Large intestine (tissue), 3 donors: ENCODE results near the gene DAB2IP. TPM values are rescaled to one million over a fixed set of nuclear protein-coding genes. Genes with fewer than 3 reads are reported as not detected.
"Not testable (repeated sequence)": the region's sequence is repeated elsewhere in the genome, so short reads cannot be mapped to it uniquely, and the experiment has no call there.

Experiments
- DNase-seq, 2 donors: peaks; one replicate each; pipeline versions ENCODE4 v3.0.0 to v3.0.0-alpha.2; 2013
- H3K27ac ChIP-seq: one replicate; pipeline ENCODE4 v1.5.1; 2013; ENCODE audit warnings: low read length
- H3K27me3 ChIP-seq: 2 replicates; pipeline ENCODE4 v1.6.1; 2013; ENCODE audit warnings: low read length; ENCODE audit not compliant: control insufficient read depth, insufficient read depth
- H3K36me3 ChIP-seq: 2 replicates; pipeline ENCODE4 v1.6.1; 2013; ENCODE audit warnings: low read length; ENCODE audit not compliant: control insufficient read depth, insufficient read depth
- H3K4me1 ChIP-seq: one replicate; pipeline ENCODE4 v1.6.1; 2013; ENCODE audit warnings: low read length; ENCODE audit not compliant: control insufficient read depth, insufficient read depth
- H3K4me3 ChIP-seq: one replicate; pipeline ENCODE4 v1.5.1; 2013; ENCODE audit warnings: low read length
- H3K9me3 ChIP-seq: one replicate; pipeline ENCODE4 v1.6.1; 2013; ENCODE audit warnings: mild to moderate bottlenecking, low read depth, low read length, moderate library complexity; ENCODE audit not compliant: control insufficient read depth
- WGBS: methylation state at CpG from one replicate; pipeline ENCODE4 v1.1.5; 2013; ENCODE audit warnings: low lambda C conversion rate; ENCODE audit not compliant: insufficient coverage; 5-methylcytosine and 5-hydroxymethylcytosine counted together
- polyA plus RNA-seq: library from polyadenylated mRNA; unstranded; fragments of 120-200 nt; gene quantifications from one replicate; pipeline ENCODE4 v1.2.1, GENCODE V29; 2013

DAB2IP gene
- polyA plus RNA-seq, 1 donor, result 33.0 TPM

DNA sequence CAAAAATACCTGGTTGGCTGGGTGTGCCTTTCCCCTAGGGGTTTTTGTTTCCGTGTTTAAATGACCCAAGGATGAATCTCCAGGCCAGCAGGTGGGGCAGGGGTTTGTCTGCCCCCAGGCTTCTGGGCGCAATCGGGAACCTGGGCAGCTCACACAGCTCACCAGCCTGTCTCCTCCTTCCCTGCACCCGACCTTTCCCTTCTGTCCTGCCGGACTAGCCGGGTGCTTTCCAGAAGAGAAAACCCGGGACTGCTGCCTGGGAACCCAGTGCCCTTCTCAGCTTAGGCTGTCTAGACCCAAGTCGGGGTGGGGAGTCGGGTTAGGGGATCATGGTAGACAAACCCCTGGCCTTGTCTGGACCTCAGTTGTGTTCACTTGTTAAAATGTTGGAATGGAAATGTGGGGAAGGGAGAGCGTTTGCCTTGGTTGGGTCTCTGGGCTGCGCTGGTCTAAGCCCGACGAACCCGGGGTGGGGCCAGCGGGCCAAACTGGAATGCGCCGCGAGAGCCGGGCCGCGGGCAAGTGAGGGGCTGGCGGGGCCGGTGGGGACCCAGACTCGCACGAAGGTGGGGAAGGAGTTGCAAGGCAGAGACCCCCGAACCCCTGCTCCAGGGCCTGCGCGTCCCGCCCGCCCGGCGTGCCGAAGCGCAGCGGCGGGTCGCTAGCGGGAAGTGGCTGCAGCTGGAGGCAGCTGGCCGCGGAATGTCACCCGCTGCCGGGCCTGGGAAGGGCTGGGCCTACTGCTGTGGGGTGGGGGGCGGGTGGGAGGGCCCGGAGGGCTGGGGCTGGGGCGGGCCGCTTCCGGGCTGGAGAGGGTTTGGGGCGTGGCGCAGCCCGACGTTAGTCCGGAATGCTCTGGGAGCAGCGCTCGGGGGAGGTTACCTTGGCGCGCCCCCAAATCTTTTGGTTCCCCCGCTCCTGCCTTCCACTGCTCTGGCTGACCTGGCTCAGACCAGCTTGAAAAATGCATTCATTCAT is 84.6 kb downstream of the DAB2IP start:
- peaks cover 41% of the 10 kb centered on the region for H3K4me1 ChIP-seq

DNA sequence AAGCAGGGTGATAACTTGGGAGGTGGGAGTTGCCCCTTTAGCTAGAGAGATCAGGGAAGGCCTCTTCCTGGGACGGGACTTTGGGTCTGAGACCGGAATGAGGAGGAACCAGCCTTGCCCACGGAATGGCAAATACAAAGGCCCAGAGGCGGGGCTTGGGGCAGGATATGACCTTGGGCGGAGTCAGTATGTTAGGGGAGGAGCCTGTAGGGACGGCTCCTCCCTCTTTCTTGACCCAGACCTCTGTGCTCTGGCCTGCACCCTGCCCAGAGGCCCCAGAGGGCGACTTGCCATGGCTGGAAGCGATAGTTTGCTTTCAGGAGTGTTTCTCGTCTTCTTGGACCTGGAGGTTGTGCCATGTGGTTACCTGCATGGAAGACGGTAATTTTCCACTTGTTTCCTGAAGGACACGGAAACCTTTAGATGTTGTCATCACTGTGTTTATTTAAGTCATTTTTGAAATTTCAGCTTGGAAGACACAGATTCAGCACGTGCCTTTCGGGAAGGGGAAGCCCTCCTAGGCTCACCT is 85.6 kb downstream of the DAB2IP start:
- Histone ChIP-seq H3K4me1 (peaks cover 45% of the 10 kb centered on the region), H3K4me3 (peak overlapping the region; percentile 45), H3K9me3 (no peaks in the 10 kb centered on the region), H3K36me3 (no peaks in the 10 kb centered on the region), H3K27ac (peak overlapping the region; percentile 87), H3K27me3 (no peaks in the 10 kb centered on the region)
- no CpG with 5 or more reads among the region's 13 CpGs for WGBS
- DNase-seq, result peak; percentile 84 to 88

More for the DNA sequence above, 84.6 kb downstream of the DAB2IP start:
- no peaks in the 10 kb centered on the region for H3K27me3 ChIP-seq
- no peaks in the 10 kb centered on the region for H3K36me3 ChIP-seq
- peak overlapping the region; percentile 87 for H3K27ac ChIP-seq
- H3K4me3 ChIP-seq, result peak overlapping the region; percentile 46
- no peaks in the 10 kb centered on the region for H3K9me3 ChIP-seq
- WGBS, result no CpG with 5 or more reads among the region's 57 CpGs
- DNase-seq, result peak; percentile 71 to 80

DNA sequence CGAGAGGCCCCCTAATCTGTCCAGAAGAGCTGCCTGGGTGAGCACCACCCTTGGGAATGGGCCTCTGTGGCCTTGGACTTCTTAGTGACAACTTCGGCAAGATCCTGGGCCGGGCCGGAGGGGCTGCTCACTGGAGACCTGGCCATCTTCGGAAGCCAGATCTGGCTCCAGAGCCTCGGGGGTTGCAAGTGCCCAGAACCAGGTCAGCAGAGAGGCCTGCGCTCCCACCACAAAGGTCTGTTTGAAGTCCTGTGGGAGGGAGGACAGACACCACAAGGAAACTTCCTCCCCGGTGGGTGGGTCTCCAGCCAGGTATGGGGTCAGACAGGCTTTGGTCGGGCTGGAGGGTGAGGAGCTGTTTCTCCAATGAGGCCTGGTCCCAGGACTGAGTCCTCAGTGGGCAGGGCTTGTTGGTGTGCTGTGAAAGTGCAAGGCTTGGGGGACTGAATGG is 86.1 kb downstream of the DAB2IP start:
- Histone ChIP-seq H3K36me3 (no peaks in the 10 kb centered on the region), H3K27me3 (no peaks in the 10 kb centered on the region), H3K9me3 (no peaks in the 10 kb centered on the region), H3K4me3 (peak overlapping the region; percentile 45), H3K27ac (peak overlapping the region; percentile 87), H3K4me1 (peaks cover 45% of the 10 kb centered on the region)
- WGBS, result no CpG with 5 or more reads among the region's 9 CpGs
- DNase-seq, result no peak

DNA sequence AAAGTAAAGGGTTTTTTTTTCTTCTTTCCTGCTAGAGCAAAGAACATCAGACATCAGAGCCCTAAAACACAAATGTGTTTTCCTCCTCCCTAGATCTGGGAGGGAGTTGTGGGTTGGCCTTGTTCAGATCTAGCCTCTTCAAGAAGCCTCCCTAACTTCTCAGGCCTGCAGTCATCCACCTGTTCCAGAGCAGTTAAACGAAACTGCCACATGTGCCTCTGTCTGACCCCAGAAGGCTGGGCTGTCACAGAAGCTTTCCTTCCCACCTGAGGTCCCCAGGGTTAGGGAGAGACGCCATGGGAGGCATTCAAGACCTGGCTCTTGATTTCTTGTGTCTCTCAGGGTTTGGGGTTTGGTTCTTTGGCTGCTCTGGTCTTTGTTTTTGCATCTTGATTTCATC is 87.0 kb downstream of the DAB2IP start:
- Histone ChIP-seq H3K9me3 (no peaks in the 10 kb centered on the region), H3K36me3 (no peaks in the 10 kb centered on the region), H3K27me3 (no peaks in the 10 kb centered on the region), H3K27ac (peak overlapping the region; percentile 87), H3K4me1 (peaks cover 51% of the 10 kb centered on the region), H3K4me3 (peak overlapping the region; percentile 45)
- DNase-seq, result no peak
- WGBS, result no CpG with 5 or more reads among the region's 2 CpGs

DNA sequence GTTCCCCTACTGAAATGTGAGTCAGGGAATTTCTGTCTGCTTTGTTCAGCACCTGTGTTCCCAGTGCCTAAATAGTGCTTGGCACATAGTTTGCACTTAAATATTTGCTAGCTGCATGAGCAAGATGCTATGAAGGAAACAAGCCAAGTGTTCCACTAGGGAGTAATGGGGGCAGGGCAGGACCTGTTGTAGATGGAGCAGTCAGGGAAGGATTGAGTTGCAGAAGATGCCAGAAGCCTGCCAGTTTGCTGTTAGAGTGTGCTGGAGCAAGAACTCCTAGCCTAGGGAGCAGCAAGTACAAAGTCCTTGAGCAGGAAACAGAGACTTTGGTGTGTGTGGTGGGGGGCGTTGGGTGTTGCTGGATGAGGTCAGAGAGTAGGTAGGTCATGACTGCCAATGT is 87.5 kb downstream of the DAB2IP start:
- peak overlapping the region; percentile 45 for H3K4me3 ChIP-seq
- H3K9me3 ChIP-seq, result no peaks in the 10 kb centered on the region
- H3K36me3 ChIP-seq, result no peaks in the 10 kb centered on the region
- H3K27me3 ChIP-seq, result no peaks in the 10 kb centered on the region
- WGBS, result no CpG with 5 or more reads among the region's 1 CpG
- DNase-seq, result peak in 1 of 2 donors; percentile 64
- peak overlapping the region; percentile 87 for H3K27ac ChIP-seq
- peaks cover 51% of the 10 kb centered on the region for H3K4me1 ChIP-seq

GRCh38 chr9:121739971-121740370 is 88.5 kb downstream of the DAB2IP start:
- no CpG with 5 or more reads among the region's 7 CpGs for WGBS
- DNase-seq, result no peak
- H3K4me3 ChIP-seq, result no peak overlapping the region

GRCh38 chr9:121741228-121741918 is 89.9 kb downstream of the DAB2IP start:
- Histone ChIP-seq H3K36me3 (peaks cover 3% of the 10 kb centered on the region), H3K27ac (no peak overlapping the region), H3K9me3 (no peaks in the 10 kb centered on the region), H3K27me3 (no peaks in the 10 kb centered on the region), H3K4me1 (peaks cover 56% of the 10 kb centered on the region), H3K4me3 (no peak overlapping the region)
- no peak for DNase-seq
- 83% methylated on average over 1 of the region's 10 CpGs for WGBS

More at GRCh38 chr9:121739971-121740370, 88.5 kb downstream of the DAB2IP start:
- Histone ChIP-seq H3K27me3 (no peaks in the 10 kb centered on the region), H3K9me3 (no peaks in the 10 kb centered on the region), H3K36me3 (peaks cover 2% of the 10 kb centered on the region), H3K27ac (peak overlapping the region; percentile 87), H3K4me1 (peaks cover 61% of the 10 kb centered on the region)

DNA sequence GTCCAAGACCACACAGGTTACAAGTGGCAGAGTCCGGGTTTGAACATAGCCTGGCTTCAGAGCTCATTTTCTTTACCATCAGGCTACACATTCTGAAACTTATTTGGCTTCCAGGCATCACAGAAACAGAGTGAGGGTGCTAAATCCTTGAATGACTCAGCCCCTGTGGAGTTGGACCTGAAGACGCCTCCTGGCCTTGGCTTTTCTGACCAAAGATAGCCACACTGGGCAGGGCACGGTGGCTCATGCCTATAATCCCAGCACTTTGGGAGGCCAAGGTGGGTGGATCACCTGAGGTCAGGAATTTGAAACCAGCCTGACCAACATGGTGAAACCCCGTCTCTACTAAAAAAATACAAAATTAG is 90.5 kb downstream of the DAB2IP start:
- H3K36me3 ChIP-seq, H3K4me3 ChIP-seq, DNase-seq, H3K9me3 ChIP-seq, H3K27me3 ChIP-seq, H3K27ac ChIP-seq: not testable (repeated sequence)
- no CpG with 5 or more reads among the region's 4 CpGs for WGBS
- H3K4me1 ChIP-seq, result peaks cover 52% of the 10 kb centered on the region

DNA sequence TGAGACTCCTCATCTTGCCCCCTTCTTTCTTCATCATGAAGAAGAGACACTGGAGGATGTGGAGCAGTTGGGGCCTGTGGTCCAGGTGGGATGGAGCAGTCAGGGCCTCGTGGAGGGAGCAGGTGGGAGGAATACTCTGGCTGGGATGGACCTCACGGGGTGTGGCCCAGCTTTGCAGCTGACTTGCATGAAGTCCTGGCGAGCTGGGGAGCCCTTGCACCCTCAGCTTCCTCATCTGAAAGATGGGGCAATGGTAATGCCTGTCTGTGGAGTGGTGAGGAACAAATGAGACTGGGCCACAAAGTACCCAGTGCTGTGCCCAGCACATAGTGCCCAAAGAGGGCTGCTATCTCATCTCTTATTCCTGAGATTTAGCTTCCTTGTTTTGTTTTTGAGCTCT is 91.5 kb downstream of the DAB2IP start:
- Histone ChIP-seq H3K4me3 (peak overlapping the region; percentile 49), H3K9me3 (no peaks in the 10 kb centered on the region), H3K27me3 (no peaks in the 10 kb centered on the region), H3K4me1 (peaks cover 42% of the 10 kb centered on the region), H3K27ac (peak overlapping the region; percentile 88), H3K36me3 (peaks cover 3% of the 10 kb centered on the region)
- DNase-seq, result no peak
- WGBS, result no CpG with 5 or more reads among the region's 3 CpGs

GRCh38 chr9:121743441-121744001 is 92.1 kb downstream of the DAB2IP start:
- Histone ChIP-seq H3K27ac (peak overlapping the region; percentile 88), H3K4me3 (peak overlapping the region; percentile 49), H3K4me1 (peaks cover 40% of the 10 kb centered on the region), H3K36me3 (peaks cover 3% of the 10 kb centered on the region), H3K27me3 (no peaks in the 10 kb centered on the region), H3K9me3 (no peaks in the 10 kb centered on the region)
- WGBS, result no CpG with 5 or more reads among the region's 15 CpGs
- peak; percentile 71 to 82 for DNase-seq
